MG63 (cell line): ENCODE data around the gene ACAA2. TPM values are rescaled to one million over a fixed set of nuclear protein-coding genes. Genes with fewer than 3 reads are reported as not detected.

Source experiments
- DNase-seq: peaks from one replicate; pipeline ENCODE4 v3.0.0-alpha.2; 2020
- H3K27me3 ChIP-seq: fragments of 250-450 bp; sonication (Bioruptor Pico); 2 replicates; pipeline ENCODE4 v1.5.1; 2020; ENCODE audit warnings: mild to moderate bottlenecking, moderate library complexity
- H3K36me3 ChIP-seq: fragments of 250-450 bp; sonication (Bioruptor Pico); 2 replicates; pipeline ENCODE4 v1.5.1; 2020; ENCODE audit warnings: mild to moderate bottlenecking, moderate library complexity
- H3K4me3 ChIP-seq: fragments of 250-450 bp; sonication (Bioruptor Pico); 2 replicates; pipeline ENCODE4 v1.5.1; 2020; ENCODE audit warnings: mild to moderate bottlenecking, moderate library complexity
- H3K9me3 ChIP-seq: fragments of 250-450 bp; sonication (Bioruptor Pico); 2 replicates; pipeline ENCODE4 v1.5.1; 2020; ENCODE audit warnings: mild to moderate bottlenecking, moderate library complexity
- total RNA-seq: library from RNA; depleted of rRNA; stranded (reverse); fragments of >200 nt; shearing (Covaris generic); gene quantifications from 2 replicates; pipeline ENCODE4 v1.2.3, GENCODE V29; 2014; ENCODE audit warnings: low replicate concordance; rRNA removed

Gene ACAA2
- total RNA-seq, result 109 and 120 TPM in 2 replicates

- H3K27me3 ChIP-seq, result no peaks in the 10 kb centered on the region
- H3K4me3 ChIP-seq, result peak within 1 kb of the TSS; percentile 82
- peaks cover 4% of the 10 kb centered on the region; the same call in 1 of the 2 replicates for H3K9me3 ChIP-seq
- DNase-seq, result peak; percentile 84
- no peaks in the 10 kb centered on the region; the same call in 1 of the 2 replicates for H3K36me3 ChIP-seq
Measured at GRCh38 chr18:49813319-49814146, at the start of gene ACAA2. Gene ACAA2, minus strand, starts transcription at chr18:49813533. Its CDS starts 49 bp downstream, at chr18:49813484.

GRCh38 chr18:49862656-49863385 is 49.5 kb upstream of the ACAA2 start:
- no peaks in the 10 kb centered on the region for H3K27me3 ChIP-seq
- DNase-seq, result no peak
- H3K36me3 ChIP-seq, result no peaks in the 10 kb centered on the region
- no peak overlapping the region for H3K4me3 ChIP-seq
- H3K9me3 ChIP-seq, result no peaks in the 10 kb centered on the region

- no peak overlapping the region for H3K4me3 ChIP-seq
- DNase-seq, result no peak
- no peaks in the 10 kb centered on the region for H3K36me3 ChIP-seq
- H3K9me3 ChIP-seq, result no peaks in the 10 kb centered on the region
- no peaks in the 10 kb centered on the region for H3K27me3 ChIP-seq
Measured at GRCh38 chr18:49861659-49862058, 48.3 kb upstream of the ACAA2 start.

DNA sequence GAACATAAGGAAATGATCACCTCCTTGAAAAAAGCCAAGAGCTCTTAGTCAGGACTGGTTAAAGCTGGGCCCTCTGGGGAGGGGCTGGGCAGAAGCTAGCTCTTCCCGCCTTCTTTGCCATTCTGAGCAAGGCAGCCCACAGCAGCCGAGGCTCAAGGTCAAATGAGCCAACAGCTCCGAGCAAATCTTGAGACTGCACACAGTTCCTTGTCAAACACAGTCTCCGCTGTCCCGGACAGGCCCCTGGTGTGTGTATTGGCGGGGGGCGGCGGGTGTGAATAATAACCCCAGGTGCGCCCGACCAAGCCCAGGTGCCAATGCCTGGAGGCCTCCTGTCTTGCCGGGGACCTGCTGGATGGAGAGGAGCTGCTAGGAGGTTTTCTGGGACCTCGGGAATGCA is 46.4 kb upstream of the ACAA2 start:
- no peak overlapping the region for H3K4me3 ChIP-seq
- no peak for DNase-seq
- no peaks in the 10 kb centered on the region for H3K27me3 ChIP-seq
- H3K36me3 ChIP-seq, result no peaks in the 10 kb centered on the region
- no peaks in the 10 kb centered on the region for H3K9me3 ChIP-seq

DNA sequence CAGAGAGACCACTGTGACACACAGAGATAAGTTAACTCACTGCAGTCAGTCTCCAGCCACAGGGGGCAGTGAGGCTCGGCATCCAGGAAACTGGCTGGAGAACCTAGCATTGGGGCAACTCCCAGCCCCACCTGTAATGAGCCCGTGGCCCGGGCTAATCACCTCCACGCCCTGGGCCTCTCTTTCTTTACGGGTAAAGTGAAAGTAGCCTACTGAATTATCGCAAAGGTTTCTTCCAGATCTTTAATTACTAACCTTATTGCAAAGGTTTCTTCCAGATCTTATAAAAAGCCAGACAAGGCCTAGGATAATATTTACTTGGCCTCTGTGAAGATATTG is 45.7 kb upstream of the ACAA2 start:
- no peaks in the 10 kb centered on the region for H3K9me3 ChIP-seq
- DNase-seq, result no peak

GRCh38 chr18:49858309-49859020 is 45.1 kb upstream of the ACAA2 start:
- peak; percentile 51 for DNase-seq
- Histone ChIP-seq H3K27me3 (no peaks in the 10 kb centered on the region), H3K36me3 (no peaks in the 10 kb centered on the region), H3K4me3 (no peak overlapping the region), H3K9me3 (no peaks in the 10 kb centered on the region)

More for the DNA sequence above, 45.7 kb upstream of the ACAA2 start:
- Histone ChIP-seq H3K36me3 (no peaks in the 10 kb centered on the region), H3K27me3 (no peaks in the 10 kb centered on the region), H3K4me3 (no peak overlapping the region)

- no peaks in the 10 kb centered on the region for H3K9me3 ChIP-seq
- no peaks in the 10 kb centered on the region for H3K36me3 ChIP-seq
- no peak overlapping the region for H3K4me3 ChIP-seq
- no peaks in the 10 kb centered on the region for H3K27me3 ChIP-seq
- no peak for DNase-seq
Measured at GRCh38 chr18:49857708-49858107, 44.4 kb upstream of the ACAA2 start.

DNA sequence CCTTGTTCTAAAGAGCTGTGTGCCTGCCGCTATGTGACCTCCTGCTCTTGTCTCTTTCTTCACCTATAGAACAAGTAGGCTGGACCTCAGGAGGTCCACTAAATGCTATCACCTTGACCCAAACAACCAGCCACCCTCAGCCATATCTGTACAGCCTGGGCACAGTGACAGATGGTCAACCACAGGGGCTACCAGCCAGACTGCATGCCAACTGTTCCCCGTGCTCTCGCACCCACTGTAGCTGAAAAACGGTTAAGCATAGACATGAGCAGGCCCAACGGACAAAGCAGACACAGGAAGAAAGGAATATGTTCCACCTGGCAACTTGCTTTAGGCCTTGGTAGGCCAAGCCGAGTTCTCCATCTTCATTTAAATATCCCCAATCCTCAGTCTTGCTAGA is 43.2 kb upstream of the ACAA2 start:
- Histone ChIP-seq H3K9me3 (no peaks in the 10 kb centered on the region), H3K4me3 (no peak overlapping the region), H3K36me3 (no peaks in the 10 kb centered on the region), H3K27me3 (no peaks in the 10 kb centered on the region)
- no peak for DNase-seq

- H3K27me3 ChIP-seq, result no peaks in the 10 kb centered on the region
- H3K36me3 ChIP-seq, result no peaks in the 10 kb centered on the region
- H3K4me3 ChIP-seq, result no peak overlapping the region
- no peak for DNase-seq
- H3K9me3 ChIP-seq, result no peaks in the 10 kb centered on the region
Measured at GRCh38 chr18:49855711-49856415, 42.5 kb upstream of the ACAA2 start.

DNA sequence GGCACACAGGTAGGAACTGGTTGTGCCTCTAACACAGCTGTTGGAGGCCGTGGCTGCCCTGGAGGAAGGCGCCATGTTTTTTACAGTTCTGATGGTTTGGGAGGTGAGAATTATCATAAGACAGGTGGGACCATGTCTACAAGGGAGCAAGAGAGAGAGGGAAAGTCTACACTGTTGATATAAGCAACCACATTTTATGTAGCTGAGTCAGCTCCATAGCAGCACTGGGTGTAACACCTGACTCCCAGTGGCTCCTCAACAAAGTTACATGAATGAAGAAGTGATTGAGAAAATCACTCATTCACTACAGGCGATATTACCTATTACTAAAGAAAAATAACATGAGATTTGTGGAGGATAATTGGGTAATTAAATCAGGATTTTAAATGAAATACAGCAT is 41.3 kb upstream of the ACAA2 start:
- H3K36me3 ChIP-seq, result no peaks in the 10 kb centered on the region
- DNase-seq, result no peak
- no peaks in the 10 kb centered on the region for H3K9me3 ChIP-seq
- H3K27me3 ChIP-seq, result no peaks in the 10 kb centered on the region
- H3K4me3 ChIP-seq, result no peak overlapping the region

GRCh38 chr18:49853436-49853835 is 40.1 kb upstream of the ACAA2 start:
- no peaks in the 10 kb centered on the region for H3K27me3 ChIP-seq
- no peaks in the 10 kb centered on the region for H3K36me3 ChIP-seq
- DNase-seq, result no peak
- no peaks in the 10 kb centered on the region for H3K9me3 ChIP-seq
- H3K4me3 ChIP-seq, result no peak overlapping the region

DNA sequence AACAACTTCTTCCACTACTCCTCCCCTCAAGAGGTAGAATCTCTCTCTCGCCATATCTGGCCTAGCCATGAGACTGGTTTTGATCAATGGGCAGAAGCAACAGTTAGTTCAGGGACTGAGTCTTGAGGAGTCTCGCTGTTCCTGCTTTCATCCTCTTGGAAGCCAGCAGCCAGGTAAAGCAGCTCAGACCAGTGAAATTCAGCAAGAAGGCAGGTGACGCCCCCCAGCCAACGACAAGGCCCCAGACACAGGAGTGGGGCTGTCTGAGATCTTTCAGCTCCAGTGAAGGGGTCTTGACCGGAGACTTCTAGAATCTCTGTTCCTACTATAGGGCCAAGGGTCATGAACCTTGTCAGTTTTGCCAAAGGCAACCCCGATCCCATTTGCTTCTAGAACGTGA is 39.7 kb upstream of the ACAA2 start:
- H3K27me3 ChIP-seq, result no peaks in the 10 kb centered on the region
- H3K36me3 ChIP-seq, result no peaks in the 10 kb centered on the region
- H3K4me3 ChIP-seq, result no peak overlapping the region
- DNase-seq, result no peak
- no peaks in the 10 kb centered on the region for H3K9me3 ChIP-seq

DNA sequence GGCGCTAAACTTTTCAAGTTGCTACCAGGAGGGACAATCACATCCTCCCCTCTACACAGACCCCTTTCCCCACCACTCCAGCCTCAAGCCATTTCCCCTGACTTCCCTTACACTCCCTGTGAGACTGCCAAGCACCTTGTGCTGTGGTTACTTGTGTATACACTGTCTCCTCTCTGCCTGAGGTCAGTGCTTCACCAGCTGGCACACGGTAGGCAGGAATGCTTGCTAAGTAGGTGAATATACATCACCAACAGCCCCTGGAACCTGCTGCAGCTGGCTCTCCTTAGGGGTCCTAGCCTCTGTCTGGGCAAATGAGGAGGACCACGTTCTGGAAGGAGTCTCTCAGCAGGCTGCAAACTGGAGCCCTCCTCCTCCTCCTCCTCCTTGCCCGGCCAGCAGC is 38.3 kb upstream of the ACAA2 start:
- Histone ChIP-seq H3K36me3 (no peaks in the 10 kb centered on the region), H3K4me3 (no peak overlapping the region), H3K9me3 (no peaks in the 10 kb centered on the region), H3K27me3 (no peaks in the 10 kb centered on the region)
- DNase-seq, result peak; percentile 36

GRCh38 chr18:49850636-49851035 is 37.3 kb upstream of the ACAA2 start:
- DNase-seq, result no peak
- no peaks in the 10 kb centered on the region for H3K36me3 ChIP-seq
- no peaks in the 10 kb centered on the region for H3K27me3 ChIP-seq
- no peaks in the 10 kb centered on the region for H3K9me3 ChIP-seq
- no peak overlapping the region for H3K4me3 ChIP-seq

GRCh38 chr18:49849331-49850217 is 36.2 kb upstream of the ACAA2 start:
- H3K27me3 ChIP-seq, result no peaks in the 10 kb centered on the region
- peak; percentile 94 for DNase-seq
- no peaks in the 10 kb centered on the region for H3K9me3 ChIP-seq
- no peaks in the 10 kb centered on the region for H3K36me3 ChIP-seq
- peak overlapping the region; percentile 32 for H3K4me3 ChIP-seq

DNA sequence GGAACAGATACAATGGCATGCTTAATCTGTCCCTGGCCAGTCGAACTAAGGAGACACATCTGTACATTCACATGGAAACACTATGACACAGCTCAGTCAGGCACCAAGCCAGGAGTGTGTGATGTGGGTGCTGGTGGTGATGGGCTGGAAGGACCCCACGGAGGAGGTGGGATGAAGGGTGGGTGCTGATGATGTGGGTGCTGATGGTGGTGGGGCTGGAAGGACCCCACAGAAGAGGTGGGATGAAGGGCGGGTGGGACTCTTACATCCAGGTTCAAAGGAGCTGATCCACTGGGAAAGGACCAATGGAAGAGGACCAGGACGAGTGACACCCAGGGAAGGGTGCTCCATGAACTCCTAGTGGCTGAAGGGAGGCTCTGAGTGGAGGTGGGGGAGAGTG is 34.8 kb upstream of the ACAA2 start:
- no peak for DNase-seq
- no peaks in the 10 kb centered on the region for H3K36me3 ChIP-seq
- no peaks in the 10 kb centered on the region for H3K9me3 ChIP-seq
- H3K4me3 ChIP-seq, result no peak overlapping the region
- no peaks in the 10 kb centered on the region for H3K27me3 ChIP-seq
